ENCODE results near the gene NFIC.

NFIC gene

GRCh38 chr19:3508771-3509535 is 142.6 kb downstream of the NFIC start:
- no peak for DNase-seq (ENCODE audit: low read depth in 2 of 2)

GRCh38 chr19:3509566-3509989 is 143.2 kb downstream of the NFIC start:
- no peak for DNase-seq (ENCODE audit: low read depth in 2 of 2)

- DNase-seq (ENCODE audit: low read depth in 2 of 2), result no peak
Observed at GRCh38 chr19:3510727-3511126, 144.3 kb downstream of the NFIC start.

GRCh38 chr19:3511506-3512251 is 145.3 kb downstream of the NFIC start:
- no peak for DNase-seq (ENCODE audit: low read depth in 2 of 2)

GRCh38 chr19:3512562-3513228 is 146.3 kb downstream of the NFIC start:
- DNase-seq (ENCODE audit: low read depth in 2 of 2), result no peak

- DNase-seq (ENCODE audit: low read depth in 2 of 2), result no peak
Observed at GRCh38 chr19:3513229-3514140, 147.1 kb downstream of the NFIC start.

GRCh38 chr19:3514930-3515329 is 148.5 kb downstream of the NFIC start:
- DNase-seq (ENCODE audit: low read depth in 2 of 2), result no peak

GRCh38 chr19:3515891-3516422 is 149.6 kb downstream of the NFIC start:
- no peak for DNase-seq (ENCODE audit: low read depth in 2 of 2)

GRCh38 chr19:3516675-3517207 is 150.4 kb downstream of the NFIC start:
- DNase-seq (ENCODE audit: low read depth in 2 of 2), result no peak

GRCh38 chr19:3517638-3518037 is 151.3 kb downstream of the NFIC start:
- DNase-seq (ENCODE audit: low read depth in 2 of 2), result no peak

GRCh38 chr19:3518255-3518654 is 151.9 kb downstream of the NFIC start:
- DNase-seq (ENCODE audit: low read depth in 2 of 2), result no peak

GRCh38 chr19:3518659-3519058 is 152.3 kb downstream of the NFIC start:
- no peak for DNase-seq (ENCODE audit: low read depth in 2 of 2)
